ENCODE measurements around the gene MYRIP. TPM values are rescaled to one million over a fixed set of nuclear protein-coding genes. Genes with fewer than 3 reads are reported as not detected.

MYRIP gene
- total RNA-seq, 1 experiment from 2014 or later: 0.44 TPM

GRCh38 chr3:40167958-40168357, 358.5 kb downstream of the MYRIP start:
- DNase-seq (ENCODE audit: low read depth, low spot score) (no peak), ATAC-seq (no peak)
- Histone ChIP-seq H3K4me3 (replicated peaks in 1 of 2; ENCODE audit: low read depth in 1 of 2, low read length in 2 of 2) (no peak overlapping the region), H3K79me2 (ENCODE audit: insufficient read depth, low read length) (no peaks in the 10 kb centered on the region), H3K4me2 (ENCODE audit: low read length) (no peak overlapping the region), H3K9ac (ENCODE audit: low read length) (no peak overlapping the region), H2AFZ (ENCODE audit: low read depth, low read length, poor library complexity, severe bottlenecking) (no peak overlapping the region), H3K9me3 (ENCODE audit: control insufficient read depth in 1 of 2, insufficient read depth in 1 of 2, low read depth in 1 of 2, low read length in 2 of 2) (no peaks in the 10 kb centered on the region), H3K27ac (ENCODE audit: low read depth, low read length) (no peak overlapping the region), H3K4me1 (ENCODE audit: control insufficient read depth in 1 of 2, insufficient read depth in 2 of 2, low read length in 2 of 2) (no peaks in the 10 kb centered on the region), H3K36me3 (ENCODE audit: control insufficient read depth in 1 of 2, insufficient read depth in 2 of 2, low read length in 2 of 2) (no peaks in the 10 kb centered on the region), H4K20me1 (ENCODE audit: insufficient read depth) (no peaks in the 10 kb centered on the region), H3K9me2 (ENCODE audit: insufficient read depth) (no peaks in the 10 kb centered on the region), H3K27me3 (ENCODE audit: insufficient read depth, low read length) (0 out of 2 replicates have a peak, but pooled peaks cover 8% of the 10 kb centered on the region)
- BruUV-seq (replicated peaks): no TSS peak
- ChIA-PET POLR2A (no interaction called here), CTCF (interaction anchor here (0.8 kb wide), 1 partner anchor 11 kb away, joined by 3 read pairs; no protein-coding TSS in a partner anchor), RAD21 (ENCODE audit: low non-redundant PET in 1 of 2, low total read pairs in 2 of 2, uncharacterized antibody in 2 of 2, unreplicated experiment in 2 of 2) (interaction anchor here in 1 of 2 experiments (0.6 kb wide), 1 partner anchor 414 kb away, joined by 3 read pairs; no protein-coding TSS in a partner anchor)
- intact Hi-C loops (cut with micrococcal nuclease): no loop called here
- TF ChIP-seq RAD21 (IDR thresholded peaks at IDR 0.05; ENCODE audit: low read depth) (no peak), SP1 (IDR thresholded peaks at IDR 0.05; ENCODE audit: low read depth) (no peak), ELF1 (IDR thresholded peaks at IDR 0.05; ENCODE audit: borderline replicate concordance, low read depth) (no peak), POLR2AphosphoS5 (IDR thresholded peaks at IDR 0.05; ENCODE audit: low read depth, low read length) (no peak), EZH2 (IDR thresholded peaks at IDR 0.05) (no peak), TCF7L2 (IDR thresholded peaks at IDR 0.05; ENCODE audit: borderline replicate concordance, extremely low read depth, insufficient read depth, insufficient read length) (no peak), SIN3A (IDR thresholded peaks at IDR 0.05; ENCODE audit: low read depth) (no peak), POLR2A (IDR thresholded peaks at IDR 0.05; ENCODE audit: borderline replicate concordance, extremely low read depth, insufficient read depth, insufficient read length) (no peak), EZH2phosphoT487 (IDR thresholded peaks at IDR 0.05; ENCODE audit: borderline replicate concordance) (no peak), EGR1 (IDR thresholded peaks at IDR 0.05; ENCODE audit: low read depth) (no peak), CEBPB (IDR thresholded peaks at IDR 0.05; ENCODE audit: low read depth) (no peak), CBX3 (IDR thresholded peaks at IDR 0.05; ENCODE audit: low read depth) (no peak), SRF (IDR thresholded peaks at IDR 0.05; ENCODE audit: low read depth) (no peak)

- no peaks in the 10 kb centered on the region for H4K20me1 ChIP-seq (ENCODE audit: insufficient read depth)
- H3K27ac ChIP-seq (ENCODE audit: low read depth, low read length): no peak overlapping the region
- H2AFZ ChIP-seq (ENCODE audit: low read depth, low read length, poor library complexity, severe bottlenecking): no peak overlapping the region
- H3K4me3 ChIP-seq (replicated peaks in 1 of 2; ENCODE audit: low read depth in 1 of 2, low read length in 2 of 2): no peak overlapping the region
- no peaks in the 10 kb centered on the region for H3K9me2 ChIP-seq (ENCODE audit: insufficient read depth)
- no peaks in the 10 kb centered on the region for H3K4me1 ChIP-seq (ENCODE audit: control insufficient read depth in 1 of 2, insufficient read depth in 2 of 2, low read length in 2 of 2)
- CTCF ChIA-PET: no interaction called here
- no peak overlapping the region for H3K9ac ChIP-seq (ENCODE audit: low read length)
- no peaks in the 10 kb centered on the region for H3K9me3 ChIP-seq (ENCODE audit: control insufficient read depth in 1 of 2, insufficient read depth in 1 of 2, low read depth in 1 of 2, low read length in 2 of 2)
- no peak for ATAC-seq
- no peaks in the 10 kb centered on the region for H3K36me3 ChIP-seq (ENCODE audit: control insufficient read depth in 1 of 2, insufficient read depth in 2 of 2, low read length in 2 of 2)
- H3K4me2 ChIP-seq (ENCODE audit: low read length): no peak overlapping the region
- RAD21 ChIA-PET (ENCODE audit: low non-redundant PET in 1 of 2, low total read pairs in 2 of 2, uncharacterized antibody in 2 of 2, unreplicated experiment in 2 of 2): no interaction called here
- intact Hi-C loops (cut with micrococcal nuclease): no loop called here
- no peaks in the 10 kb centered on the region for H3K79me2 ChIP-seq (ENCODE audit: insufficient read depth, low read length)
- POLR2A ChIA-PET: no interaction called here
- no TSS peak for BruUV-seq (replicated peaks)
- peaks cover 15% of the 10 kb centered on the region; the same call in 1 of the 2 replicates for H3K27me3 ChIP-seq (ENCODE audit: insufficient read depth, low read length)
- no peak for DNase-seq (ENCODE audit: low read depth, low spot score)
- TF ChIP-seq SP1 (IDR thresholded peaks at IDR 0.05; ENCODE audit: low read depth) (no peak), YY1 (IDR thresholded peaks at IDR 0.05; ENCODE audit: extremely low read depth, insufficient replicate concordance, low read depth, low read length) (no peak), CEBPB (IDR thresholded peaks at IDR 0.05; ENCODE audit: low read depth) (no peak), EGR1 (IDR thresholded peaks at IDR 0.05; ENCODE audit: low read depth) (no peak), CTCF (IDR thresholded peaks at IDR 0.05 in 2 of 3, conservative IDR thresholded peaks at IDR 0.05 in 1 of 3; ENCODE audit: borderline replicate concordance in 1 of 3, insufficient read depth in 1 of 3, low read depth in 2 of 3, low read length in 2 of 3) (no peak), TCF7L2 (IDR thresholded peaks at IDR 0.05; ENCODE audit: borderline replicate concordance, extremely low read depth, insufficient read depth, insufficient read length) (no peak), REST (IDR thresholded peaks at IDR 0.05; ENCODE audit: low read depth) (no peak)
Measured at GRCh38 chr3:40169983-40170382, 360.6 kb downstream of the MYRIP start.

Data from HCT116 (cell line).